Left colon (tissue), 2 donors: Measurements from ENCODE around the gene CORO1A. TPM values are rescaled to one million over a fixed set of nuclear protein-coding genes. Genes with fewer than 3 reads are reported as not detected.
"Not testable (repeated sequence)": the region's sequence is repeated elsewhere in the genome, so short reads cannot be mapped to it uniquely, and the experiment has no call there.

Source experiments
- ATAC-seq: fragments of 200-7000 bp; cut with Tn5 transposase; one replicate; pipeline ENCODE4 v1.9.1; 2020; ENCODE audit warnings: mild to moderate bottlenecking, moderate library complexity
- DNase-seq, 2 donors: peaks; one replicate each; pipeline ENCODE4 v3.0.0-alpha.2; 2020
- intact Hi-C, 2 donors: fragments of 100-400 bp; cut with DNase I in 1 of 2; cut with micrococcal nuclease in 1 of 2; formaldehyde crosslinking; loops; one replicate each; pipeline versions ENCODE4 v1.11.2 to v1.14.0; 2022; cut with DNase I, micrococcal nuclease
- total RNA-seq, 2 donors: library from RNA; stranded (reverse); fragmentation: NEBNext Ultra II Directional; extraction: Animal tissue kit (Norgen Biotek cat#: 25700); gene quantifications; one replicate each; pipeline ENCODE4 v1.2.1, GENCODE V29; 2021
- donor health status: DM: no; HTN: no; CAD: no.
- donor health status: DM: yes; HTN: yes; CAD: no.

CORO1A gene
- total RNA-seq, 2 donors from 2014 or later: 7.6 to 24.5 TPM

- peak; percentile 82 for ATAC-seq
- DNase-seq, intact Hi-C loops: not testable (repeated sequence)
Observed at GRCh38 chr16:30193615-30194014, 10.2 kb downstream of the CORO1A start, which contains the start of the genes BOLA2B and SLX1A. Gene BOLA2B (minus strand): TSS chr16:30193666. CDS start chr16:30193595, 71 bp downstream. Gene SLX1A (plus strand): TSS chr16:30193875. CDS start chr16:30194085, 210 bp downstream.

- intact Hi-C loops: not testable (repeated sequence)
- ATAC-seq: peak; percentile 73
Observed at GRCh38 chr16:30194172-30194925, 10.9 kb downstream of the CORO1A start.

GRCh38 chr16:30197001-30197400, 13.6 kb downstream of the CORO1A start:
- intact Hi-C loops, ATAC-seq: not testable (repeated sequence)
- DNase-seq: peak in 1 of 2 donors; percentile 14

More at GRCh38 chr16:30194172-30194925, 10.9 kb downstream of the CORO1A start:
- peak in 1 of 2 donors; percentile 23 for DNase-seq

- intact Hi-C loops, DNase-seq: not testable (repeated sequence)
- ATAC-seq: peak; percentile 73
Observed at GRCh38 chr16:30199049-30199448, 15.6 kb downstream of the CORO1A start, which contains the start of gene SULT1A3. Gene SULT1A3 (plus strand): TSS chr16:30199255. CDS start chr16:30200729, 1,474 bp downstream.

- intact Hi-C loops, DNase-seq: not testable (repeated sequence)
- peak; percentile 64 for ATAC-seq
Observed at GRCh38 chr16:30199608-30200343, 16.4 kb downstream of the CORO1A start.

- intact Hi-C loops: not testable (repeated sequence)
- ATAC-seq: peak; percentile 67
- peak; percentile 24 to 28 for DNase-seq
Observed at GRCh38 chr16:30205541-30206236, 22.3 kb downstream of the CORO1A start.

GRCh38 chr16:30206252-30206651, 22.9 kb downstream of the CORO1A start:
- peak; percentile 49 for ATAC-seq
- intact Hi-C loops, DNase-seq: not testable (repeated sequence)

- ATAC-seq: peak; percentile 60
- intact Hi-C loops: not testable (repeated sequence)
- peak; percentile 15 to 33 for DNase-seq
Observed at GRCh38 chr16:30207063-30207704, 23.8 kb downstream of the CORO1A start.

- DNase-seq: peak in 1 of 2 donors; percentile 66
- intact Hi-C loops: not testable (repeated sequence)
- ATAC-seq: peak; percentile 55
Observed at GRCh38 chr16:30209032-30209431, 25.6 kb downstream of the CORO1A start.

GRCh38 chr16:30211414-30211813, 28.0 kb downstream of the CORO1A start:
- DNase-seq, ATAC-seq, intact Hi-C loops: not testable (repeated sequence)

- ATAC-seq, intact Hi-C loops: not testable (repeated sequence)
- peak in 1 of 2 donors; percentile 1 for DNase-seq
Observed at GRCh38 chr16:30217082-30217481, 33.7 kb downstream of the CORO1A start.

Other genes starting within 250 kb of the CORO1A start
- 100 to 1,000 TPM; 187 to 192 TPM for gene TMEM219, start 221.5 kb upstream of the CORO1A start, total RNA-seq
- 10 to 100 TPM; 44.5 TPM for gene TAOK2, start 209.7 kb upstream of the CORO1A start, total RNA-seq
- 10 to 100 TPM in 1 of 2 donors, 1 to 10 TPM in 1; 7.6 to 11.9 TPM for gene HIRIP3, start 188.0 kb upstream of the CORO1A start, total RNA-seq
- gene INO80E, start 187.4 kb upstream of the CORO1A start, total RNA-seq: 10 to 100 TPM; 61.4 to 73.7 TPM
- 1 to 10 TPM; 7.5 to 9.2 TPM for gene DOC2A, start 172.6 kb upstream of the CORO1A start, total RNA-seq
- gene C16orf92, start 160.4 kb upstream of the CORO1A start, total RNA-seq: not detected
- gene TLCD3B, start 152.3 kb upstream of the CORO1A start, total RNA-seq: under 1 TPM in 1 of 2 donors, not detected in 1; 0.31 TPM
- 1,000 to 10,000 TPM; 1,798 to 1,835 TPM for gene ALDOA, start 117.8 kb upstream of the CORO1A start, total RNA-seq
- 100 to 1,000 TPM; 101 to 106 TPM for gene PPP4C, start 107.6 kb upstream of the CORO1A start, total RNA-seq
- gene TBX6, start 91.7 kb upstream of the CORO1A start, total RNA-seq: 1 to 10 TPM in 1 of 2 donors, under 1 TPM in 1; 0.92 to 1.1 TPM
- gene YPEL3, start 87.4 kb upstream of the CORO1A start, total RNA-seq: 10 to 100 TPM; 30.5 to 58.2 TPM
- 10 to 100 TPM; 62.3 to 88.7 TPM for gene GDPD3, start 70.1 kb upstream of the CORO1A start, total RNA-seq
- 100 to 1,000 TPM; 354 to 370 TPM for gene MAPK3, start 60.4 kb upstream of the CORO1A start, total RNA-seq
- 100 to 1,000 TPM; 156 to 192 TPM for gene BOLA2B, start 10.1 kb downstream of the CORO1A start, total RNA-seq
- 10 to 100 TPM; 84.5 to 86.9 TPM for gene SLX1A, start 10.3 kb downstream of the CORO1A start, total RNA-seq
- gene SULT1A3, start 15.7 kb downstream of the CORO1A start, total RNA-seq: 10 to 100 TPM; 72.3 to 92.6 TPM
- 10 to 100 TPM in 1 of 2 donors, 1 to 10 TPM in 1; 9.7 to 21.1 TPM for gene NPIPB13, start 64.9 kb downstream of the CORO1A start, total RNA-seq
- gene CD2BP2, start 171.7 kb downstream of the CORO1A start, total RNA-seq: 10 to 100 TPM; 57.3 to 65.2 TPM
- 10 to 100 TPM; 46.2 to 46.4 TPM for gene TBC1D10B, start 186.9 kb downstream of the CORO1A start, total RNA-seq
- not detected for gene MYL11, start 191.2 kb downstream of the CORO1A start, total RNA-seq
- 1 to 10 TPM; 3.6 to 5.7 TPM for gene SEPTIN1, start 199.0 kb downstream of the CORO1A start, total RNA-seq
- gene ZNF48, start 211.8 kb downstream of the CORO1A start, total RNA-seq: 1 to 10 TPM; 5.6 to 8.4 TPM
- 1 to 10 TPM; 3.2 to 4.4 TPM for gene ZNF771, start 224.0 kb downstream of the CORO1A start, total RNA-seq
- gene DCTPP1, start 246.4 kb downstream of the CORO1A start, total RNA-seq: 100 to 1,000 TPM in 1 of 2 donors, 10 to 100 TPM in 1; 76.7 to 102 TPM